ENCODE measurements around the gene SKP1. TPM values are rescaled to one million over a fixed set of nuclear protein-coding genes. Genes with fewer than 3 reads are reported as not detected.

The SKP1 gene
- total RNA-seq, 3 donors from 2014 or later, result 241 to 316 (median 281) TPM

GRCh38 chr5:134183481-134183880 lies 6.7 kb upstream of the SKP1 start:
- no peak overlapping the region for H3K4me3 ChIP-seq
- H3K36me3 ChIP-seq (ENCODE audit: low read depth), result no peaks in the 10 kb centered on the region
- ATAC-seq, result peak; percentile 47
- H3K9me3 ChIP-seq, result no peaks in the 10 kb centered on the region
- no peak for DNase-seq
- intact Hi-C loops (cut with DNase I, micrococcal nuclease), result no loop called here
- H3K4me1 ChIP-seq (ENCODE audit: low read depth), result peaks cover under 1% of the 10 kb centered on the region
- no peak for TF ChIP-seq CTCF (IDR thresholded peaks at IDR 0.05)

GRCh38 chr5:134178096-134178419 lies 1.3 kb upstream of the SKP1 start:
- DNase-seq (no peak), ATAC-seq (no peak)
- Histone ChIP-seq H3K4me1 (ENCODE audit: low read depth) (peaks cover 29% of the 10 kb centered on the region), H3K4me3 (no peak overlapping the region), H3K9me3 (no peaks in the 10 kb centered on the region), H3K36me3 (ENCODE audit: low read depth) (no peaks in the 10 kb centered on the region)
- no peak for TF ChIP-seq CTCF (IDR thresholded peaks at IDR 0.05)
- intact Hi-C loops (cut with DNase I, micrococcal nuclease), result no loop called here

- intact Hi-C loops (cut with DNase I, micrococcal nuclease), result no loop called here
- Histone ChIP-seq H3K4me3 (peak overlapping the region; percentile 90), H3K36me3 (ENCODE audit: low read depth) (no peaks in the 10 kb centered on the region), H3K4me1 (ENCODE audit: low read depth) (peaks cover 33% of the 10 kb centered on the region), H3K9me3 (no peaks in the 10 kb centered on the region)
- peak; percentile 82 for ATAC-seq
- peak; percentile 85 to 90 (median 88) for DNase-seq
- TF ChIP-seq CTCF (IDR thresholded peaks at IDR 0.05), result no peak
Observed at GRCh38 chr5:134177369-134178095, 782 bp upstream of the SKP1 start.

- intact Hi-C loops (cut with DNase I, micrococcal nuclease), result no loop called here
- no peaks in the 10 kb centered on the region for H3K9me3 ChIP-seq
- TF ChIP-seq CTCF (IDR thresholded peaks at IDR 0.05), result no peak
- peaks cover 37% of the 10 kb centered on the region for H3K4me1 ChIP-seq (ENCODE audit: low read depth)
- H3K36me3 ChIP-seq (ENCODE audit: low read depth), result peaks cover 2% of the 10 kb centered on the region
- DNase-seq, result peak in 1 of 3 donors; percentile 47
- H3K4me3 ChIP-seq, result peak overlapping the region; percentile 90
- ATAC-seq, result peak; percentile 11
Observed at GRCh38 chr5:134175921-134176510, 734 bp downstream of the SKP1 start.

- DNase-seq (no peak), ATAC-seq (no peak)
- peak overlapping the region; percentile 90 for H3K4me3 ChIP-seq
- no peaks in the 10 kb centered on the region for H3K9me3 ChIP-seq
- H3K4me1 ChIP-seq (ENCODE audit: low read depth), result peaks cover 37% of the 10 kb centered on the region
- intact Hi-C loops (cut with DNase I, micrococcal nuclease), result no loop called here
- TF ChIP-seq CTCF (IDR thresholded peaks at IDR 0.05), result no peak
- peaks cover 8% of the 10 kb centered on the region for H3K36me3 ChIP-seq (ENCODE audit: low read depth)
Observed at GRCh38 chr5:134174841-134175839, 1.6 kb downstream of the SKP1 start.

Measured in mucosa of descending colon (tissue), 3 donors.